Endothelial cell (in vitro differentiated cells): ENCODE measurements around the gene PAM. TPM values are rescaled to one million over a fixed set of nuclear protein-coding genes. Genes with fewer than 3 reads are reported as not detected.

Source experiments
- DNase-seq: peaks from one replicate; pipeline ENCODE4 v3.0.0; 2021; ENCODE audit warnings: low spot score
- H3K27ac Mint-ChIP-seq: one replicate; pipeline ENCODE4 v1.8.0; 2021; ENCODE audit warnings: mixed read lengths, inconsistent platforms; ENCODE audit not compliant: unreplicated experiment
- H3K27me3 Mint-ChIP-seq: one replicate; pipeline ENCODE4 v1.8.0; 2021; ENCODE audit warnings: mild to moderate bottlenecking, moderate library complexity, mixed read lengths, inconsistent platforms; ENCODE audit not compliant: unreplicated experiment
- H3K36me3 Mint-ChIP-seq: one replicate; pipeline ENCODE4 v1.8.0; 2021; ENCODE audit warnings: mild to moderate bottlenecking, low read depth, mixed read lengths, inconsistent platforms; ENCODE audit not compliant: unreplicated experiment
- H3K4me1 Mint-ChIP-seq: one replicate; pipeline ENCODE4 v1.8.0; 2021; ENCODE audit warnings: mild to moderate bottlenecking, mixed read lengths, inconsistent platforms; ENCODE audit not compliant: unreplicated experiment
- H3K4me3 Mint-ChIP-seq: one replicate; pipeline ENCODE4 v1.8.0; 2021; ENCODE audit warnings: mild to moderate bottlenecking, mixed read lengths, inconsistent platforms; ENCODE audit not compliant: unreplicated experiment
- H3K9me3 Mint-ChIP-seq: one replicate; pipeline ENCODE4 v1.8.0; 2021; ENCODE audit warnings: mixed read lengths, inconsistent platforms; ENCODE audit not compliant: unreplicated experiment
- CTCF ChIP-seq: fragments of 200-600 bp; sonication (generic); IDR thresholded peaks from one replicate; pipeline ENCODE4 v1.5.0; 2021; ENCODE audit warnings: antibody characterized with exemption; ENCODE audit not compliant: unreplicated experiment
- total RNA-seq: library from RNA; stranded (reverse); fragmentation: NEBNext Ultra II Directional; extraction: Animal tissue kit (Norgen Biotek cat#: 25700); gene quantifications from one replicate; pipeline ENCODE4 v1.2.1, GENCODE V29; 2021; ENCODE audit not compliant: unreplicated experiment

The PAM gene
- total RNA-seq, 1 donor from 2014 or later = 255 TPM

- TF ChIP-seq CTCF = no peak
- no peak overlapping the region for H3K4me3 Mint-ChIP-seq
- H3K27ac Mint-ChIP-seq = no peak overlapping the region
- H3K9me3 Mint-ChIP-seq = no peaks in the 10 kb centered on the region
- H3K36me3 Mint-ChIP-seq = peaks cover under 1% of the 10 kb centered on the region
- peaks cover 6% of the 10 kb centered on the region for H3K4me1 Mint-ChIP-seq
- no peaks in the 10 kb centered on the region for H3K27me3 Mint-ChIP-seq
- DNase-seq = no peak
Observed at GRCh38 chr5:102853680-102854079, 98.6 kb downstream of the PAM start.

GRCh38 chr5:102855681-102856388 is 100.7 kb downstream of the PAM start:
- no peak for DNase-seq
- Mint-ChIP-seq H3K27ac (peak overlapping the region; percentile 59), H3K9me3 (no peaks in the 10 kb centered on the region), H3K36me3 (no peaks in the 10 kb centered on the region), H3K27me3 (no peaks in the 10 kb centered on the region), H3K4me1 (peaks cover 8% of the 10 kb centered on the region), H3K4me3 (no peak overlapping the region)
- no peak for TF ChIP-seq CTCF

- H3K36me3 Mint-ChIP-seq = peaks cover 3% of the 10 kb centered on the region
- H3K27ac Mint-ChIP-seq = no peak overlapping the region
- no peak for TF ChIP-seq CTCF
- no peak for DNase-seq
- H3K4me1 Mint-ChIP-seq = peaks cover 10% of the 10 kb centered on the region
- H3K27me3 Mint-ChIP-seq = no peaks in the 10 kb centered on the region
- H3K4me3 Mint-ChIP-seq = no peak overlapping the region
- no peaks in the 10 kb centered on the region for H3K9me3 Mint-ChIP-seq
Observed at GRCh38 chr5:102856389-102856777, 101.3 kb downstream of the PAM start.

- no peak overlapping the region for H3K4me3 Mint-ChIP-seq
- peaks cover 3% of the 10 kb centered on the region for H3K36me3 Mint-ChIP-seq
- H3K27me3 Mint-ChIP-seq = no peaks in the 10 kb centered on the region
- H3K27ac Mint-ChIP-seq = peak overlapping the region; percentile 61
- H3K9me3 Mint-ChIP-seq = no peaks in the 10 kb centered on the region
- H3K4me1 Mint-ChIP-seq = peaks cover 14% of the 10 kb centered on the region
- DNase-seq = no peak
- no peak for TF ChIP-seq CTCF
Observed at GRCh38 chr5:102857076-102857818, 102.1 kb downstream of the PAM start.

GRCh38 chr5:102858221-102858620 is 103.1 kb downstream of the PAM start:
- Mint-ChIP-seq H3K36me3 (peaks cover 3% of the 10 kb centered on the region), H3K27me3 (no peaks in the 10 kb centered on the region), H3K27ac (no peak overlapping the region), H3K9me3 (no peaks in the 10 kb centered on the region), H3K4me1 (peaks cover 20% of the 10 kb centered on the region), H3K4me3 (no peak overlapping the region)
- no peak for TF ChIP-seq CTCF
- no peak for DNase-seq
